ENCODE data around the gene FEN1.

DNA sequence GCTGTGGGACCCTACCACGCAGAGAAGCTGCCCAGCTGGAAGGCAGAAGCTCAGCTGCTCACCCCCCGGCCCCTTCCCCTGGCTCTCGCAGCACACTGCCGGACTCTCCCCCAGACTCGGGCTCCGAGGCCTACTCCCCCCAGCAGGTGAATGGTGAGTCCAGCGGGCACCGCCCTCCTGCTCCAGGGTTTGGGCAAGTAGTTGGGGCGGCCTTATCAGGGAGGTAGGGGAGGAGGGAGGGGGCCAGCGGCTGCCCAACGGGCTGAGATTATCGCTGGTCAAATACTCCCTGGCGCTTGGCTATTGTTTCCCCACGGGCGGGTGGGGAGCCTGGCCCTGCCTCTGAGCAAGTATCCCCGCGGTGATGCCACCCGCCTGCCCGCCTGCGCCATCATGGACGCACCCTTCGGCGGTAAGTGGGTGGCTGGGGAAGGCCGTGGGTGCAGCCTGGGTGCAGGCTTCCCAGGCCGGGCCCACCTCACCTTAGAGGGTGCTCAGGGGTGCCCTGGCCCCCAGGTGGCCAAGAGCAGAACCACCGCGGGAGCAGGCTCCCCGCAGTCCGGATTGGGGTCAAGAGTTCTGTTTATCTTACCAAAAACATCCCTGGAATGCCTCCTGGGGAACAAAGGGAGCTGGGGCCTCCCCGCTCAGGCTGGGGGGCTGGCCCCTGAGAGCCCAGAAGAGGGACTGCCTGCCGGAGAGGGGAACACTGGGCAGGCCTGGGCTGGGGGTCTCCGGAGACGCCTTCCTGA, 23.4 kb upstream of the FEN1 start:
- TF ChIP-seq CTCF (IDR thresholded peaks at IDR 0.05; ENCODE audit: low read length) (no peak), EZH2 (IDR thresholded peaks at IDR 0.05; ENCODE audit: borderline replicate concordance, low read length) (no peak)

All from OCI-LY1 (cell line).